ENCODE measurements around the gene C2orf68. TPM values are rescaled to one million over a fixed set of nuclear protein-coding genes. Genes with fewer than 3 reads are reported as not detected.

C2orf68 gene
- total and polyA plus RNA-seq, 2 of the 13 experiments (the other 11 are each of a cell fraction or from before 2014, with no cell fraction given) = 47.1 to 77.4 TPM

DNA sequence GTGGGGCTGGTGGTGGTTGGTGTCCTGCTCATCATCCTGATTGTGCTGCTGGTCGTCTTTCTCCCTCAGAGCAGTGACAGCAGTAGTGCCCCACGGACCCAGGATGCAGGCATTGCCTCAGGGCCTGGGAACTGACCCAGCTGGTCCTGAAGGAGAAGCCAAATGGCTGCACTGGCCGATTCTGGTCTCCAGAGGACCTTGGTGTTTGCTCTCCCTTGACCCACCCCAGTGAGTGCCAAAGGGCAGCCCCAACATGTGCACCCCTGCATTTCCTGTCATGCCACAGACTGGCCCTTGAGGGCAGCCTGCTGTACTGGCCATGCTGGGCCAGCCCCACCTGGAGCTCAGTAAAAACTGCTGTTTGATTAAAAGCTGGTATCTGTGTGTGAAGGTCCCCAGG, 18.8 kb downstream of the C2orf68 start (continued):
- TF ChIP-seq ATF7-NPFF (CRISPR knock-in tag; IDR thresholded peaks at IDR 0.05; ENCODE audit: low read depth) = no peak
- TF ChIP-seq ZNF33A (CRISPR knock-in tag; IDR thresholded peaks at IDR 0.05; ENCODE audit: borderline replicate concordance) = no peak
- TF ChIP-seq, protein P1, sequence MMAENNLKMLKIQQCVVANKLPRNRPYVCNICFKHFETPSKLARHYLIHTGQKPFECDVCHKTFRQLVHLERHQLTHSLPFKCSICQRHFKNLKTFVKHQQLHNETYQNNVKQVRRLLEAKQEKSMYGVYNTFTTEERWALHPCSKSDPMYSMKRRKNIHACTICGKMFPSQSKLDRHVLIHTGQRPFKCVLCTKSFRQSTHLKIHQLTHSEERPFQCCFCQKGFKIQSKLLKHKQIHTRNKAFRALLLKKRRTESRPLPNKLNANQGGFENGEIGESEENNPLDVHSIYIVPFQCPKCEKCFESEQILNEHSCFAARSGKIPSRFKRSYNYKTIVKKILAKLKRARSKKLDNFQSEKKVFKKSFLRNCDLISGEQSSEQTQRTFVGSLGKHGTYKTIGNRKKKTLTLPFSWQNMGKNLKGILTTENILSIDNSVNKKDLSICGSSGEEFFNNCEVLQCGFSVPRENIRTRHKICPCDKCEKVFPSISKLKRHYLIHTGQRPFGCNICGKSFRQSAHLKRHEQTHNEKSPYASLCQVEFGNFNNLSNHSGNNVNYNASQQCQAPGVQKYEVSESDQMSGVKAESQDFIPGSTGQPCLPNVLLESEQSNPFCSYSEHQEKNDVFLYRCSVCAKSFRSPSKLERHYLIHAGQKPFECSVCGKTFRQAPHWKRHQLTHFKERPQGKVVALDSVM (CRISPR knock-in tag; IDR thresholded peaks at IDR 0.05) = no peak
- TF ChIP-seq GATAD1 (CRISPR knock-in tag; IDR thresholded peaks at IDR 0.05) = 0 out of 2 replicates have a peak, but pooled peaks have one; percentile 28
- no peak for TF ChIP-seq ZNF577 (CRISPR knock-in tag; IDR thresholded peaks at IDR 0.05; ENCODE audit: borderline replicate concordance, low read depth)
- TF ChIP-seq ZNF24 (IDR thresholded peaks at IDR 0.05) = no peak
- no peak for TF ChIP-seq PCBP1 (IDR thresholded peaks at IDR 0.05; ENCODE audit: borderline replicate concordance, low read depth, low read length)
- TF ChIP-seq ZNF615 (CRISPR knock-in tag; IDR thresholded peaks at IDR 0.05; ENCODE audit: borderline replicate concordance) = no peak
- TF ChIP-seq JUN (CRISPR knock-in tag; IDR thresholded peaks at IDR 0.05) = no peak
- TF ChIP-seq, protein P2, sequence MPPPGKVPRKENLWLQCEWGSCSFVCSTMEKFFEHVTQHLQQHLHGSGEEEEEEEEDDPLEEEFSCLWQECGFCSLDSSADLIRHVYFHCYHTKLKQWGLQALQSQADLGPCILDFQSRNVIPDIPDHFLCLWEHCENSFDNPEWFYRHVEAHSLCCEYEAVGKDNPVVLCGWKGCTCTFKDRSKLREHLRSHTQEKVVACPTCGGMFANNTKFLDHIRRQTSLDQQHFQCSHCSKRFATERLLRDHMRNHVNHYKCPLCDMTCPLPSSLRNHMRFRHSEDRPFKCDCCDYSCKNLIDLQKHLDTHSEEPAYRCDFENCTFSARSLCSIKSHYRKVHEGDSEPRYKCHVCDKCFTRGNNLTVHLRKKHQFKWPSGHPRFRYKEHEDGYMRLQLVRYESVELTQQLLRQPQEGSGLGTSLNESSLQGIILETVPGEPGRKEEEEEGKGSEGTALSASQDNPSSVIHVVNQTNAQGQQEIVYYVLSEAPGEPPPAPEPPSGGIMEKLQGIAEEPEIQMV (CRISPR knock-in tag; IDR thresholded peaks at IDR 0.05; ENCODE audit: low read depth) = no peak
- no peak for TF ChIP-seq SMC3 (IDR thresholded peaks at IDR 0.05; ENCODE audit: low read length)
- TF ChIP-seq, protein P3, sequence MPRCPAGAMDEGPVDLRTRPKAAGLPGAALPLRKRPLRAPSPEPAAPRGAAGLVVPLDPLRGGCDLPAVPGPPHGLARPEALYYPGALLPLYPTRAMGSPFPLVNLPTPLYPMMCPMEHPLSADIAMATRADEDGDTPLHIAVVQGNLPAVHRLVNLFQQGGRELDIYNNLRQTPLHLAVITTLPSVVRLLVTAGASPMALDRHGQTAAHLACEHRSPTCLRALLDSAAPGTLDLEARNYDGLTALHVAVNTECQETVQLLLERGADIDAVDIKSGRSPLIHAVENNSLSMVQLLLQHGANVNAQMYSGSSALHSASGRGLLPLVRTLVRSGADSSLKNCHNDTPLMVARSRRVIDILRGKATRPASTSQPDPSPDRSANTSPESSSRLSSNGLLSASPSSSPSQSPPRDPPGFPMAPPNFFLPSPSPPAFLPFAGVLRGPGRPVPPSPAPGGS (CRISPR knock-in tag; IDR thresholded peaks at IDR 0.05) = no peak
- TF ChIP-seq MAZ (IDR thresholded peaks at IDR 0.05; ENCODE audit: borderline replicate concordance, low read depth, low read length) = no peak
- no peak for TF ChIP-seq MAZ (CRISPR knock-in tag; IDR thresholded peaks at IDR 0.05; ENCODE audit: low read depth)
- TF ChIP-seq KLF13 (CRISPR knock-in tag; IDR thresholded peaks at IDR 0.05) = no peak
- TF ChIP-seq MTA3 (CRISPR knock-in tag; IDR thresholded peaks at IDR 0.05) = no peak
- TF ChIP-seq, protein P4, sequence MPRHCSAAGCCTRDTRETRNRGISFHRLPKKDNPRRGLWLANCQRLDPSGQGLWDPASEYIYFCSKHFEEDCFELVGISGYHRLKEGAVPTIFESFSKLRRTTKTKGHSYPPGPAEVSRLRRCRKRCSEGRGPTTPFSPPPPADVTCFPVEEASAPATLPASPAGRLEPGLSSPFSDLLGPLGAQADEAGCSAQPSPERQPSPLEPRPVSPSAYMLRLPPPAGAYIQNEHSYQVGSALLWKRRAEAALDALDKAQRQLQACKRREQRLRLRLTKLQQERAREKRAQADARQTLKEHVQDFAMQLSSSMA (CRISPR knock-in tag; IDR thresholded peaks at IDR 0.05) = no peak
- no peak for TF ChIP-seq ZNF83 (CRISPR knock-in tag; IDR thresholded peaks at IDR 0.05; ENCODE audit: borderline replicate concordance)
- TF ChIP-seq, protein P5, sequence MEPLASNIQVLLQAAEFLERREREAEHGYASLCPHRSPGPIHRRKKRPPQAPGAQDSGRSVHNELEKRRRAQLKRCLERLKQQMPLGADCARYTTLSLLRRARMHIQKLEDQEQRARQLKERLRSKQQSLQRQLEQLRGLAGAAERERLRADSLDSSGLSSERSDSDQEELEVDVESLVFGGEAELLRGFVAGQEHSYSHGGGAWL (CRISPR knock-in tag; IDR thresholded peaks at IDR 0.05) = no peak
- TF ChIP-seq ZNF260 (CRISPR knock-in tag; IDR thresholded peaks at IDR 0.05; ENCODE audit: borderline replicate concordance, low read depth) = no peak
- TF ChIP-seq ZNF460 (CRISPR knock-in tag; IDR thresholded peaks at IDR 0.05; ENCODE audit: borderline replicate concordance) = no peak
- no peak for TF ChIP-seq MEIS2 (CRISPR knock-in tag; IDR thresholded peaks at IDR 0.05)
- TF ChIP-seq ZNF703 (CRISPR knock-in tag; IDR thresholded peaks at IDR 0.05; ENCODE audit: borderline replicate concordance) = no peak
- TF ChIP-seq ZFP36L1 (CRISPR knock-in tag; IDR thresholded peaks at IDR 0.05) = no peak
